GM12878 (cell line): ENCODE results near the gene EIF1AX.

ENCODE experiments used
- BCLAF1 ChIP-seq: fragments of 450-650 bp; IDR thresholded peaks from 2 replicates; pipeline ENCODE4 v1.6.1; 2017; ENCODE audit warnings: antibody characterized with exemption, mild to moderate bottlenecking, moderate library complexity
- EZH2 ChIP-seq: IDR thresholded peaks from 2 replicates; pipeline ENCODE4 v1.6.1; 2012; ENCODE audit warnings: low read depth, mild to moderate bottlenecking, control low read depth, inconsistent platforms, low read length, borderline replicate concordance; ENCODE audit not compliant: control insufficient read depth
- NFYA ChIP-seq: IDR thresholded peaks from 2 replicates; pipeline ENCODE4 v1.6.1; 2011; ENCODE audit warnings: low read depth, mild to moderate bottlenecking, low read length, improper control_type of control experiment, borderline replicate concordance
- POLR2A ChIP-seq: IDR thresholded peaks from 2 replicates; pipeline ENCODE4 v1.6.1; 2011; ENCODE audit warnings: low read depth, mild to moderate bottlenecking, low read length
- SIN3A ChIP-seq: IDR thresholded peaks from 2 replicates; pipeline ENCODE4 v1.6.1; 2012; ENCODE audit warnings: low read depth, low read length, improper control_type of control experiment
- TAF1 ChIP-seq: IDR thresholded peaks from 2 replicates; pipeline ENCODE4 v1.6.1; 2011; ENCODE audit warnings: mild to moderate bottlenecking, low read depth, low read length, borderline replicate concordance
- ZBTB33 ChIP-seq: fragments of 450-650 bp; IDR thresholded peaks from 2 replicates; pipeline ENCODE4 v1.6.1; 2017; ENCODE audit warnings: mild to moderate bottlenecking
- ZNF217 ChIP-seq: fragments of 450-650 bp; IDR thresholded peaks from 2 replicates; pipeline ENCODE4 v1.6.1; 2017; ENCODE audit warnings: antibody characterized with exemption, mild to moderate bottlenecking
- TF ChIP-seq, protein P1 (sequence below), 3 experiments: IDR thresholded peaks in 2 of 3; conservative IDR thresholded peaks in 1 of 3; 2 replicates each; pipeline ENCODE4 v1.5.1; 2011; ENCODE audit warnings: low read depth in 3 of 3, low read length in 3 of 3, mild to moderate bottlenecking in 3 of 3, control low read depth in 2 of 3, moderate library complexity in 2 of 3, inconsistent platforms in 1 of 3, mixed read lengths in 1 of 3; ENCODE audit not compliant: control insufficient read depth in 2 of 3, insufficient read depth in 1 of 3; ENCODE audit errors: extremely low read depth in 1 of 3

DNA sequence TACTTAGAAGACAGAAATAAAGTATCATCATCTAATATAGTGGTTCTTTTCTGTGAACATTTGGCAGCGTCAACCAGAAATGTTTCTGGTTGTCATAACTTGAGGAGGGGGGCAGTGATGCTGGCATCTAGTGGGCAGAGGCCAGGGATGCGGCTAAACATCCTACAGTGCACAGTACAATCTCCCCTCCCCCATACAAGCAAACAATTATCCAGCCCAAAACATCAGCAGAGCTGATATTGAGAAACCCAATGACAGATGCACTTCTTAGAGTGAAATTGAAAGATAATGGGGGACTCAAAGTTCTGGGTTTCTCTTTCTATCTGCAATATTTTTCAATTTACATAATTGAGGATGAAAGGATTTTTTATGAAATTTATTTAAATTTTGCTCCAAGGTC lies 1.9 kb upstream of the EIF1AX start:
- TF ChIP-seq, protein P1, sequence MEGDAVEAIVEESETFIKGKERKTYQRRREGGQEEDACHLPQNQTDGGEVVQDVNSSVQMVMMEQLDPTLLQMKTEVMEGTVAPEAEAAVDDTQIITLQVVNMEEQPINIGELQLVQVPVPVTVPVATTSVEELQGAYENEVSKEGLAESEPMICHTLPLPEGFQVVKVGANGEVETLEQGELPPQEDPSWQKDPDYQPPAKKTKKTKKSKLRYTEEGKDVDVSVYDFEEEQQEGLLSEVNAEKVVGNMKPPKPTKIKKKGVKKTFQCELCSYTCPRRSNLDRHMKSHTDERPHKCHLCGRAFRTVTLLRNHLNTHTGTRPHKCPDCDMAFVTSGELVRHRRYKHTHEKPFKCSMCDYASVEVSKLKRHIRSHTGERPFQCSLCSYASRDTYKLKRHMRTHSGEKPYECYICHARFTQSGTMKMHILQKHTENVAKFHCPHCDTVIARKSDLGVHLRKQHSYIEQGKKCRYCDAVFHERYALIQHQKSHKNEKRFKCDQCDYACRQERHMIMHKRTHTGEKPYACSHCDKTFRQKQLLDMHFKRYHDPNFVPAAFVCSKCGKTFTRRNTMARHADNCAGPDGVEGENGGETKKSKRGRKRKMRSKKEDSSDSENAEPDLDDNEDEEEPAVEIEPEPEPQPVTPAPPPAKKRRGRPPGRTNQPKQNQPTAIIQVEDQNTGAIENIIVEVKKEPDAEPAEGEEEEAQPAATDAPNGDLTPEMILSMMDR (IDR thresholded peaks at IDR 0.05 in 2 of 3, conservative IDR thresholded peaks at IDR 0.05 in 1 of 3; ENCODE audit: control insufficient read depth in 2 of 3, extremely low read depth in 1 of 3, insufficient read depth in 1 of 3, low read depth in 3 of 3, low read length in 3 of 3) = no peak
- TF ChIP-seq NFYA (no peak), TAF1 (no peak), POLR2A (no peak), ZBTB33 (no peak), ZNF217 (no peak), SIN3A (no peak), BCLAF1 (no peak), EZH2 (no peak)
